ENCODE results near the gene MAST4. TPM values are rescaled to one million over a fixed set of nuclear protein-coding genes. Genes with fewer than 3 reads are reported as not detected.

MAST4 gene
- total and polyA plus RNA-seq, 2 of the 8 experiments (the other 6 are each of a cell fraction or from before 2014, with no cell fraction given), result 1.5 to 2.6 TPM

- no peak overlapping the region for H3K14ac ChIP-seq (ENCODE audit: insufficient read length)
- H2BK20ac ChIP-seq (ENCODE audit: low read length), result no peak overlapping the region
- 89% methylated on average over 15 of the region's 15 CpGs; no CpG with 5 or more reads in 1 of the 2 experiments for WGBS, 2 experiments (ENCODE audit: extremely low coverage in 1 of 2, insufficient coverage in 1 of 2, insufficient read length in 1 of 2, insufficient replicate concordance in 2 of 2, low coverage in 1 of 2, low lambda C conversion rate in 2 of 2, missing lambda C conversion rate in 1 of 2)
- H2BK12ac ChIP-seq (ENCODE audit: low read depth, low read length), result no peak overlapping the region
- ChIA-PET CTCF (ENCODE audit: partially characterized antibody) (interaction anchor here (0.6 to 4.6 kb wide), 24 partner anchors 8 to 1226 kb away, joined by 3 to 40 read pairs (median 4); no protein-coding TSS in a partner anchor), POLR2A (ENCODE audit: partially characterized antibody) (interaction anchor here (1.2 kb wide), 1 partner anchor 262 kb away, joined by 4 read pairs; no protein-coding TSS in a partner anchor)
- no peaks in the 10 kb centered on the region for H3K27me3 ChIP-seq (replicated peaks in 1 of 4; ENCODE audit: control insufficient read depth in 3 of 4, extremely low read depth in 1 of 4, insufficient read depth in 3 of 4, low read length in 3 of 4)
- H3K27ac ChIP-seq (ENCODE audit: low read depth, low read length), result no peak overlapping the region
- no peaks in the 10 kb centered on the region for H3K23me2 ChIP-seq (ENCODE audit: low read depth, low read length)
- H3K9me3 ChIP-seq (ENCODE audit: insufficient read depth in 2 of 2, low read depth in 1 of 2, low read length in 1 of 2), result no peaks in the 10 kb centered on the region
- no peak overlapping the region for H2BK120ac ChIP-seq (replicated peaks; ENCODE audit: low read depth, low read length)
- H3K4me2 ChIP-seq (ENCODE audit: insufficient read depth in 1 of 2, low read depth in 2 of 2, low read length in 2 of 2), result no peak overlapping the region
- H4K91ac ChIP-seq (replicated peaks; ENCODE audit: insufficient read length, low read length), result no peak overlapping the region
- TF ChIP-seq TEAD4 (IDR thresholded peaks at IDR 0.05; ENCODE audit: low read depth, low read length) (no peak), CTCF (IDR thresholded peaks at IDR 0.05; ENCODE audit: control extremely low read depth in 1 of 3, insufficient read depth in 1 of 3, low read depth in 1 of 3, low read length in 3 of 3) (peak; percentile 59 to 66 (median 60)), RAD21 (IDR thresholded peaks at IDR 0.05 in 1 of 2, conservative IDR thresholded peaks at IDR 0.05 in 1 of 2; ENCODE audit: low read depth in 2 of 2, low read length in 2 of 2) (peak; percentile 51 to 57; a peak in 3 of 4 replicates), SIN3A (conservative IDR thresholded peaks at IDR 0.05 in 1 of 2, IDR thresholded peaks at IDR 0.05 in 1 of 2; ENCODE audit: low read depth in 1 of 2, low read length in 2 of 2) (no peak), ASH2L (IDR thresholded peaks at IDR 0.05; ENCODE audit: low read length) (no peak), MAFK (IDR thresholded peaks at IDR 0.05; ENCODE audit: low read depth, low read length) (no peak)
- H3K9ac ChIP-seq (replicated peaks in 1 of 4; ENCODE audit: extremely low read depth in 1 of 4, low read depth in 3 of 4, low read length in 3 of 4), result no peak overlapping the region
- no peak overlapping the region for H2BK5ac ChIP-seq (ENCODE audit: low read depth, low read length)
- H3K36me3 ChIP-seq (ENCODE audit: control insufficient read depth in 2 of 4, insufficient read depth in 4 of 4, low read length in 3 of 4), result no peaks in the 10 kb centered on the region
- H3K56ac ChIP-seq (replicated peaks; ENCODE audit: insufficient read length, low read depth, low read length), result no peak overlapping the region
- no peak overlapping the region for H2BK15ac ChIP-seq (ENCODE audit: low read length)
- H2AFZ ChIP-seq (ENCODE audit: low read length), result no peak overlapping the region
- no peak for DNase-seq (ENCODE audit: low read depth in 1 of 2, low spot score in 2 of 2)
- no peak overlapping the region for H3K4ac ChIP-seq (replicated peaks; ENCODE audit: insufficient read length, low read depth, low read length)
- no peak overlapping the region for H4K8ac ChIP-seq (ENCODE audit: extremely low read depth, insufficient read depth, low read length)
- H3K4me1 ChIP-seq (replicated peaks in 1 of 4; ENCODE audit: control insufficient read depth in 3 of 4, insufficient read depth in 4 of 4, low read length in 3 of 4), result no peaks in the 10 kb centered on the region
- no peak overlapping the region for H2AK5ac ChIP-seq (ENCODE audit: low read depth, low read length)
- H4K20me1 ChIP-seq (replicated peaks in 1 of 2; ENCODE audit: control insufficient read depth in 1 of 2, insufficient read depth in 2 of 2, low read length in 2 of 2), result no peaks in the 10 kb centered on the region
- H3K4me3 ChIP-seq (ENCODE audit: extremely low read depth in 1 of 4, insufficient read depth in 2 of 4, low read depth in 3 of 4, low read length in 4 of 4), result no peak overlapping the region
- H4K5ac ChIP-seq (ENCODE audit: insufficient read length, low read depth, low read length), result no peak overlapping the region
- no peaks in the 10 kb centered on the region for H3K79me1 ChIP-seq (ENCODE audit: low read depth, low read length)
- no peak overlapping the region for H3K23ac ChIP-seq (ENCODE audit: insufficient read length)
- H3K18ac ChIP-seq (ENCODE audit: extremely low read depth, low read length), result no peak overlapping the region
- no peak for FAIRE-seq
- H3K79me2 ChIP-seq (ENCODE audit: control insufficient read depth in 1 of 2, insufficient read depth in 2 of 2, low read length in 2 of 2), result no peaks in the 10 kb centered on the region
Measured at GRCh38 chr5:66742083-66742895, 146.1 kb downstream of the MAST4 start.

All from H1 (cell line).